Neural crest cell (in vitro differentiated cells): ENCODE data around the gene USP47. TPM values are rescaled to one million over a fixed set of nuclear protein-coding genes. Genes with fewer than 3 reads are reported as not detected.

Experiments
- DNase-seq: peaks from one replicate; pipeline ENCODE4 v3.0.0; 2021; ENCODE audit warnings: low read depth, mixed read lengths, low spot score
- H3K27ac Mint-ChIP-seq: one replicate; pipeline ENCODE4 v1.8.0; 2021; ENCODE audit warnings: mild to moderate bottlenecking, mixed read lengths; ENCODE audit not compliant: unreplicated experiment
- H3K27me3 Mint-ChIP-seq: 2 replicates; pipeline ENCODE4 v1.8.0; 2021; ENCODE audit warnings: low read depth, mild to moderate bottlenecking, mixed read lengths
- H3K36me3 Mint-ChIP-seq: 2 replicates; pipeline ENCODE4 v1.8.0; 2021; ENCODE audit warnings: low read depth, mild to moderate bottlenecking, mixed read lengths
- H3K4me1 Mint-ChIP-seq: 2 replicates; pipeline ENCODE4 v1.8.0; 2021; ENCODE audit warnings: mixed read lengths
- H3K4me3 Mint-ChIP-seq: one replicate; pipeline ENCODE4 v1.8.0; 2021; ENCODE audit warnings: mild to moderate bottlenecking, mixed read lengths
- H3K9me3 Mint-ChIP-seq: 2 replicates; pipeline ENCODE4 v1.8.0; 2021; ENCODE audit warnings: mixed read lengths
- total RNA-seq: library from RNA; stranded (reverse); gene quantifications from 2 replicates; pipeline ENCODE4 v1.2.1, GENCODE V29; 2021
- TF ChIP-seq, protein P1 (sequence below): fragments of 200-600 bp; sonication (generic); conservative IDR thresholded peaks from 2 replicates; pipeline ENCODE4 v1.5.0; 2021; ENCODE audit warnings: antibody characterized with exemption, mild to moderate bottlenecking

The USP47 gene
- total RNA-seq, 1 donor from 2014 or later: 58.9 TPM

- no peak overlapping the region for H3K4me3 Mint-ChIP-seq
- DNase-seq: no peak
- no peaks in the 10 kb centered on the region for H3K9me3 Mint-ChIP-seq
- H3K27me3 Mint-ChIP-seq: no peaks in the 10 kb centered on the region
- peaks cover 17% of the 10 kb centered on the region for H3K36me3 Mint-ChIP-seq
- H3K4me1 Mint-ChIP-seq: peaks cover 19% of the 10 kb centered on the region
- no peak overlapping the region for H3K27ac Mint-ChIP-seq
- TF ChIP-seq, protein P1, sequence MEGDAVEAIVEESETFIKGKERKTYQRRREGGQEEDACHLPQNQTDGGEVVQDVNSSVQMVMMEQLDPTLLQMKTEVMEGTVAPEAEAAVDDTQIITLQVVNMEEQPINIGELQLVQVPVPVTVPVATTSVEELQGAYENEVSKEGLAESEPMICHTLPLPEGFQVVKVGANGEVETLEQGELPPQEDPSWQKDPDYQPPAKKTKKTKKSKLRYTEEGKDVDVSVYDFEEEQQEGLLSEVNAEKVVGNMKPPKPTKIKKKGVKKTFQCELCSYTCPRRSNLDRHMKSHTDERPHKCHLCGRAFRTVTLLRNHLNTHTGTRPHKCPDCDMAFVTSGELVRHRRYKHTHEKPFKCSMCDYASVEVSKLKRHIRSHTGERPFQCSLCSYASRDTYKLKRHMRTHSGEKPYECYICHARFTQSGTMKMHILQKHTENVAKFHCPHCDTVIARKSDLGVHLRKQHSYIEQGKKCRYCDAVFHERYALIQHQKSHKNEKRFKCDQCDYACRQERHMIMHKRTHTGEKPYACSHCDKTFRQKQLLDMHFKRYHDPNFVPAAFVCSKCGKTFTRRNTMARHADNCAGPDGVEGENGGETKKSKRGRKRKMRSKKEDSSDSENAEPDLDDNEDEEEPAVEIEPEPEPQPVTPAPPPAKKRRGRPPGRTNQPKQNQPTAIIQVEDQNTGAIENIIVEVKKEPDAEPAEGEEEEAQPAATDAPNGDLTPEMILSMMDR: no peak
These were observed 123.0 kb downstream of the USP47 start for GRCh38 chr11:11964774-11965150.

DNA sequence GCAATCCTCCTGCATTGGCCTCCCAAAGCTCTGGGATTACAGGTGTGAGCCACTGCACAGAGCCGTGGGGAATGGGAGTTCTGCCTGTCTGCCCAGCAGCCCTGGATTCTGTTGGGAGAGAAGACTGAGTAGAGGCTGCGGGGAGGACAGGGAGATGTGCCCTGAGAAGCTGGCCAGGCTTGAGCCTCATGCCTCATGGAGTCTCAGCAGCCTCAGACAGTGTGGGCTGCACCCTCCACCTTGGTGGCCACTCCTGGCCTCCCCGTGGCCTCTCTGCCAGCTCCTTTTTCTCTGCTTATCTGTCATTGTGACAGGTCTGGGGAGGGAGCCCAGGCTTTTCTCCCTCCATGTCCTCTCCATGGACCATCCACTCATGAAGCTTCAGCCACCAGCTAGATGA, 123.4 kb downstream of the USP47 start:
- peaks cover 19% of the 10 kb centered on the region for H3K4me1 Mint-ChIP-seq
- H3K4me3 Mint-ChIP-seq: no peak overlapping the region
- DNase-seq: no peak
- H3K27ac Mint-ChIP-seq: no peak overlapping the region
- peaks cover 13% of the 10 kb centered on the region for H3K36me3 Mint-ChIP-seq
- H3K27me3 Mint-ChIP-seq: no peaks in the 10 kb centered on the region
- TF ChIP-seq, protein P1: no peak
- no peaks in the 10 kb centered on the region for H3K9me3 Mint-ChIP-seq

DNA sequence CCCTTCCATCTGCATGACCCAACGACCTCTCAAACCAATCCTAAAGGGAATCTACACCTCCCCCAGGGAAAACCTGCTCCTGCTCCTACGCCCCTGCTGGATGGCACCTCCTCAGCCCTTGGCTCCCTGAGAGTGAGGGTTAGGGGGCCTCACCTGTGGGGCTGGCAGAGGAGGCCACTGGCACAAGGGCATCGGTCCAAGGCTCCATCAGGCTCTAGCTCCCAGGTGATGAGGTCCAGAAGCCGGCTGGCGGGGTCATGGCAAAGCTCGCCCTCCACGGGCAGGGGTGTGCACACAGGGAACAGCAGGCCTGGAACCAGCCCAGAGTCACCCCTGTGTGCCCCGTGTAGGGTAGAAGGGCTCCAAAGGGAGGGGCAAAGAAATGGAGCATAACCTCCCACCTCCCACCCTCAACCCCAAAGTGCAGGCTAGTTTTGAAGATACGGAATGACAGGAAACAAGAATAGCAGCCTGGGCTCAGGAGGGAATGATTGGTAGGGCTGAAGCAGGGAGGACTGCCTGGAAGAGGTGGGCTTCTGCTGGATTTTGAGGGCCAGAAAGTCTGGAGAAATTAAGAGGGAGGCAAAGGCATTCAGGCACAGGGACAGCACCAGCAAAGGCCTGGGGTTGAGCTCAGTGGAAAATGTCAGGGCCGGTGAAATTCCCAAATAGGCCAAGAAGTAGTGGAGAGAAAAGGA, 124.0 kb downstream of the USP47 start:
- Mint-ChIP-seq H3K27ac (no peak overlapping the region), H3K4me3 (no peak overlapping the region), H3K27me3 (no peaks in the 10 kb centered on the region), H3K36me3 (peaks cover 9% of the 10 kb centered on the region), H3K9me3 (no peaks in the 10 kb centered on the region), H3K4me1 (peaks cover 18% of the 10 kb centered on the region)
- no peak for DNase-seq
- TF ChIP-seq, protein P1: no peak

GRCh38 chr11:11966354-11966741, 124.6 kb downstream of the USP47 start:
- no peaks in the 10 kb centered on the region for H3K27me3 Mint-ChIP-seq
- H3K4me3 Mint-ChIP-seq: no peak overlapping the region
- no peaks in the 10 kb centered on the region for H3K9me3 Mint-ChIP-seq
- DNase-seq: no peak
- H3K36me3 Mint-ChIP-seq: peaks cover 7% of the 10 kb centered on the region
- H3K27ac Mint-ChIP-seq: no peak overlapping the region
- peaks cover 19% of the 10 kb centered on the region for H3K4me1 Mint-ChIP-seq
- TF ChIP-seq, protein P1: no peak

GRCh38 chr11:11966826-11967668, 125.3 kb downstream of the USP47 start:
- H3K27me3 Mint-ChIP-seq: no peaks in the 10 kb centered on the region
- H3K4me3 Mint-ChIP-seq: no peak overlapping the region
- no peak overlapping the region for H3K27ac Mint-ChIP-seq
- peaks cover 3% of the 10 kb centered on the region for H3K36me3 Mint-ChIP-seq
- peak; percentile 81 for DNase-seq
- TF ChIP-seq, protein P1: peak; percentile 76
- peaks cover 26% of the 10 kb centered on the region for H3K4me1 Mint-ChIP-seq
- H3K9me3 Mint-ChIP-seq: no peaks in the 10 kb centered on the region
